ENCODE results near the gene CFAP61.
"Not testable (repeated sequence)": the region's sequence is repeated elsewhere in the genome, so short reads cannot be mapped to it uniquely, and the experiment has no call there.

The CFAP61 gene

DNA sequence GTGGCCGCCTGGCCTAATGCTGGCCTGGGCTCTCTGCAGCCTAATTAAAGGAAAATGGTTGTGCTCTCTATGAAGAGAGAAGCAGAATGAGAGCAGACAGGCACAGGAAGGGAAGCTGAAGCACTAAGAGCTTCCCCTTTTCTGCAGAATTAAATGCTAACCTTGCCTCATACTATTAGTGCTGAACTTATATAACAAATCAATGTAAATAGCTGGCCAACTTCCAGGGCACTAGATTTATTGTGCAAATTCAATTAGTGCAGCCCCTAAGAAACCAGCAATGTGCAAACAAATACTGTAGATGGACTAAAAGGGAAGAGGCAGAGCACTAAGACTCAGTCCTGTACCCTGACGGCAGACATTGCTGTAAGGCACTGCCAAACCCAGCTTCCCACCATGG, 279.5 kb downstream of the CFAP61 start:
- DNase-seq: no peak

DNA sequence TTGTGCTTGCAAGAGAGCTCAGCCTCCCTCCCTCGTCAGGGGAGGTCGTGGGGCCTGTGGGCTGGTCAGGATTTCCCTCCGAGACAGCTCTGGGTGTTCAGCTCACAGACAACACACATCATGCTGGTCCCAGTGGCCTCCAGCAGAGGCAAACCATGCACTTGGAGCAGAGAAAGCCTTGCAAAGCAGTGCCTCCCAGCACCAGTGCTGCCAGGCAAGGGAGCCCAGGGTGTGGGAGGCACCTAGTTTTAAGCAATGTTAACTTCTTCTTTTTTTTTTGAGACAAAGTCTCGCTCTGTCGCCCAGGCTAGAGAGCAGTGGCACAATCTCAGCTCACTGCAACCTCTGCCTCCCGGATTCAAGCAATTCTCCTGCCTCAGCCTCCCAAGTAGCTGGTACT, 281.5 kb downstream of the CFAP61 start:
- no peak for DNase-seq

DNA sequence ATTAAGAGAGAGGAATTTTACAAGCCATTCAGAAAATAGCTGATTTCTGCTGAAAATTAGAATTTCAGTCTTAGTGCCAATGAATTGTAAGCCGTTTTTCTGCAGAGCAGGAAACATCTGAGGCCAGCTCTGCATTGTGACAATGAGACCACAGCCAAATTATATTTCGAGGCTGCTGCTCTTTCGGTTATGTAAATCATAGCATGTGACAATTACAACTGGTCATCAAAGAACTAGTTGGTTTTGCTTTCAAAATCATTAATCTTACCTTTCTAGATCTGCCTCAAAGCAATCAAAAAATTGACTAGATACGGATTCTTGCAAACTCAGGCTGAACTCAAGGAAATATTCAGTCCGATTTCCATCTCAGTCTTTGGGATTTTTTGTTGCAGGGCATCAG, 282.2 kb downstream of the CFAP61 start:
- DNase-seq: no peak

DNA sequence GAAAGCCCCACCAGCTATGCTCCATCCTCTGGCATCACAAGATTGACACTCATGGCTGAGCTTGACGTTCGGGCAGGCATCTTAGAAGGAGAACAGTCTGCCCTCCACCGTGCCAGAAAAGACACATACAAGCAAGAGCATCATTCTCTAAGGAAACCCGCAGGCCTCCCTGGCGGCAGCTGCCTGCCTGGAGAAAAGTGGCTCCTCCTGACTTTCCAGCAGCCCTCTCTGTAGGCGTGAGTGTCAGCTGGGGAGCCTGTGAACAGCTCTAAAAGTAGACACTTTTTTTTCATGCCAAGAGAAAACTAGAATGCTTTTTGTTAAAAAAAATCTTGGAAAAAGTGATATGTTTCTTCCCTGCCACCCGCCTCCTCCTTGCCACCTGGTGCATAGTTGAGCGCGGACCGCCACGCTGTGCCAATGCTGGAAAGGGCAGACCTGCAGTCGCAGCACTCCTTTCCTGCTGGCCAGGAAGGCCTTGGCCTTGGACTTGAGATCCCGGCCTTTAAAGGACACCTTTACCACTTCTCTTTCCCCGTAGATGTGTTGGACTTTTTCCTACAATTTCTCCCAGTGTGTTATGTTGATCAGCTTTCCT, 285.9 kb downstream of the CFAP61 start:
- no peak for DNase-seq

DNA sequence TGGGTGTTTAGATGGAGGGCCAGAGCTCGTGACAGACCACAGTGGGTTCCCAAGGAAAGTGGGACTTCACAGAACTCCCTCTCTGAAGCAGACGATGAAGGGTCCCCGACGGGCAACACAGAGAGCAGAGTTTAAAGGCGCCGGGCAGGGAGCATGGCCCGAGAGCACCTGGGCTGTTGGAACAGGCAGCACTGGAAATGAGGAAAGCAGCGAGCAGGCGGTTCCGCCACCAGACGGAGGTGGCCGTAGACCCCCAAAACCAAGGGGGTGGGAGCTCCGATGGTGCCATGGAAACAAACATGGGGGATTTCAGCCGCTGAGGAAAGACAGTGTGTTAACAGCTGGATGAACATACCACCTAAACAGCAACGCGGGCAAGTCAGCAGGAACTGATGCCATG, 288.1 kb downstream of the CFAP61 start:
- no peak for DNase-seq

DNA sequence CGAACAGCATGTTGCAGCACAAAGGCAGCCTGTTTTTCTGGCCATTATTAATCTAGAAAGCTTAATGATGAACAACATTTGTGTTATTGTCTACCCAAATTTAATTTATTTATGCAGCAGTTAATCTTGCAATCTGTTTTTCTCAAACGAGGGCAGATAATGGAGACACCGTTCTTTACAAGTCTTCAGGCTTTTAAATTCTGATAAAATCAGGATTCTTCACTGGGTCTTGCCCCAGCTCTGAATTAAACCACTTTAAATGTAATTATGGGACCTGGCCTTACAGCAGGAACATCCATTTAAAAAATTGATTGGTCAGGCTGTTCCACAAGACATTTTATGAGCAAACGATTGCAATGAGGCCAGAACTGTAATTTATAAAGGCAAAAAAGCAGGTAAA, 289.0 kb downstream of the CFAP61 start:
- DNase-seq: no peak

DNA sequence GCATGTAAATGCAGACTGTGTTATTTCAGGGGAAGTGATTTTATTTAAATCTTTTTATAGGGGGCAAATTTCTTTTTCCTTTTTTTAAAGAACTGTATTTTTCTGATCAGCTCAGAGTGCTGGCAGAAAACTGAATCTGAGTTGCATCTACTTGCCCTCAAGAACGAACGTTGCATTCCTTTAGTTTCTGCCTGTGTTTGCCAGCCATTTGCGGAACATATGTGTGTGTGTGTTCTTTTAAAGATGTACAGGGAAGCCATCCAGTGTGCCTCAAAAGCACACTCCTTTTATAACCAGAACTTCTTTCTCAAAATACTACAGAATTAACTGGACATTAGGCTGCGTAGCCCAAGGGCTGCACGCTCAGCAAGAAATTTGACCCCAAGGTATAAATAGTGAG, 289.7 kb downstream of the CFAP61 start:
- no peak for DNase-seq

DNA sequence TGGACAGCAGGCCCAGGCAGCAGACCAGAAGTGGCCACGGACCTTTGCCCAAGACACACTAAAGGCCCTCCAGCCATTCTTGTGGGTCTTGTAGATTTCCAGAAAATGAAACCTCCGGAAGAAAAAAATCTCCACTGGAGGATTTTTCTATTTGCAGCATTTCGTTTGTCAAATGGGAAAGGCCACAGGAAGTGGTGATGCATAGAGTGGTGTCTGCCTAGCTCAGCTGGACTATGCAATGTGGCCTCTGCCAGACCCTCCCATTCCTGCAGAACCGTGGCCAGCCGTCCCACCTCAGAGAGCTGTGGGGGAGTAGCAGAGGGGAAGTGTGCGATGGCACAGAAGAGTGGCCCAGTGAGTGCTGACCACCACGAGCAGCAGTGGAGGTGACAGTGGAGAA, 291.6 kb downstream of the CFAP61 start:
- no peak for DNase-seq

DNA sequence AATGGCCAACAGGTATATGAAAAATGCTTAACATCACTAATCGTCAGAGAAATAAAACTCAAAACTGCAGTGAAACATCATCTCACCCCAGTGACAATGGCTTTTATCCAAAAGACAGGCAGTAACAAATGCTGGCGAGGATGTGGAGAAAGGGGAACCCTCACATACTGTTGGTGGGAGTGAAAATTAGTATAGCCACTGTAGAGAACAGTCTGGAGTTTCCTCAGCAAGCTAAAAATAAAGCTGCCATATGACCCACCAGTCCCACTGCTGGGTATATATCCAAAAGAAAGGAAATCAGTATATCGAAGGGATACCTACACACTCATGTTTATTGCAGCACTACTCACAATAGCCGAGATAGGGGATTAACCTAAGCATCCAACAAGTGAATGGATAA, 292.1 kb downstream of the CFAP61 start:
- no peak for DNase-seq

DNA sequence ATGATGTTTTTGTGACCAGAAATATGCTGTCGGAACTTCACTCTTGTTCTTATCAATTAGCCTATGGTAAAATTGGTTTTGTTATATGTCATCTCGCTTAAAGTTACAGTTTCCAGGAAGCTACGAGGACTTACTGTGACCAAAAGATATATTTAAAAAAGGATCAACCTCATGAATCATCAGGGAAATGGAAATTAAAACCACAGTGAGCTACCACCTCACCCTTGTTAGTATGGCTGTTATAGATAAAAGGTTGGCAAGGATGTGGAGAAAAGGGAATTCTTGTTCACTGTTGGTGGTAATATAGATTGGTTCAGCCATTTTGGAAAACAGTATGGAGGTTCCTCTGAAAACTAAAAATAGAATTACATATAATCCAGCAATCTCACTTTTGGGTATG, 301.2 kb downstream of the CFAP61 start:
- DNase-seq: no peak

DNA sequence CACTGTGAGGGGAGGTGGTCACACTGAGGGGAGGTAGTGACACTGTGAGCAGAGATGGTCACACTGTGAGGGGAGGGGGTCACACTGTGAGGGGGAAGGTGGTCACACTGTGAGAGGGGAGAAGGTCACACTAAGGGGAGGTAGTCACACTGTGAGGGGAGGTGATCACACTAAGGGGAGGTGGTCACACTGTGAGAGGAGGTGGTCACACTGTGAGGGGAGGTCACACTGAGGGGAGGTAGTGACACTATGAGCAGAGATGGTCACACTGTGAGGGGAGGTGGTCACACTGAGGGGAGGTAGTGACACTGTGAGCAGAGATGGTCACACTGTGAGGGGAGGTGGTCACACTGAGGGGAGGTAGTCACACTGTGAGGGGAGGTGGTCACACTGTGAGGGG, 303.2 kb downstream of the CFAP61 start:
- DNase-seq: not testable (repeated sequence)

DNA sequence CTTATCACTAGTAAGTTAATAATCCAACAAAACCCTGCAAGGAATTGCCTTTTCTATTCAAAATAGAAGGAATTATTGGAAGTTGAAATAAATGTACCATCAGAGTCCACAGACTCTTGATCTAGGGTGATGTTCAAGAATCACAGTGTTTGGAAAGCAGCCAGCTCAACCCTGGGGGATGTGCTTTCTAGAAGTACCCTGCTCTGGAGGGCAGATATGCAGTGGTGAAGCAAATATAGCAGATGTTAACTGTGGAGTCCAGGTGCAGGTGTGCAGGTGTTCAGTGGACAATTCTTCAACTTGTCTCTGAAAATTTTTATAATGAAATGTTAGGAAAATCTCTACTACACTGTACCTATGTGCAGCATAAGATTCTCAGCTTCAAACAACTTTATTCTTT, 306.5 kb downstream of the CFAP61 start:
- no peak for DNase-seq

DNA sequence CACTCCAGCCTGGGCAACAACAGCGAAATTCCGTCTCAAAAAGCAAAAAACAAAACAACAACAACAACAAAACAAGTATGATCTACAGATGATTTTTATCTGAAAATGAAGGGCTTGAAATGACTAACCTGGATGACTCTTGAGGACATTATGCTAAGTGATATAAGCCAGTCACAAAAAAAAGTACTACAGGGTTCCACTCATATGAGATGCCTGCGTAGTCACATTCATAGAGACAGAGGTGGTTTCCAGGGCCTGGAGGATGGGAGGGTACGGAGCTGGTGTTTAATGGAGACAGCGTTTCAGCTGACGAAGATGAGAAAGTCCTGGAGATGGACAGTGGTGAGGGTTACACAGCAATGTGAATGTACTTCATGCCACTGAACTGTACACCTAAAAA, 307.3 kb downstream of the CFAP61 start:
- no peak for DNase-seq

DNA sequence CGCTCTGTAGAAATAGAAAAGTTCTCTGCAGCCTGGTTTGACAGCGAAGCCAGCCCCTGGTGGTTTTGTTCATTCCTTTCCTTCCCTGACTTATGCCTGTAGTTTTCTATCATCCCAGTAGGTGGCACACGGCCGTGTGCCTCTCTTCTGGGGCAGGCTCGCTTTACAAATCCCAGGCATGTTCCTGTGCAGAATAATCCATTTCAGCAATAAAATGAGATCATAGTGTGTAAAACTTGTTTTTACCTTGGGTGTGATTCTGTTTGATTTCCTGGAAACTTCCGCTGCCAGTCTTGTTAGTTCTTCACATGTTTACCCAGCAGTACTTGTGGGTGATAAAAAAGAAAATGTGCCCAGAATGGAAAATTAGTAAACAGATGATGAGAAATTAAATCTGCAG, 308.1 kb downstream of the CFAP61 start:
- DNase-seq: no peak

DNA sequence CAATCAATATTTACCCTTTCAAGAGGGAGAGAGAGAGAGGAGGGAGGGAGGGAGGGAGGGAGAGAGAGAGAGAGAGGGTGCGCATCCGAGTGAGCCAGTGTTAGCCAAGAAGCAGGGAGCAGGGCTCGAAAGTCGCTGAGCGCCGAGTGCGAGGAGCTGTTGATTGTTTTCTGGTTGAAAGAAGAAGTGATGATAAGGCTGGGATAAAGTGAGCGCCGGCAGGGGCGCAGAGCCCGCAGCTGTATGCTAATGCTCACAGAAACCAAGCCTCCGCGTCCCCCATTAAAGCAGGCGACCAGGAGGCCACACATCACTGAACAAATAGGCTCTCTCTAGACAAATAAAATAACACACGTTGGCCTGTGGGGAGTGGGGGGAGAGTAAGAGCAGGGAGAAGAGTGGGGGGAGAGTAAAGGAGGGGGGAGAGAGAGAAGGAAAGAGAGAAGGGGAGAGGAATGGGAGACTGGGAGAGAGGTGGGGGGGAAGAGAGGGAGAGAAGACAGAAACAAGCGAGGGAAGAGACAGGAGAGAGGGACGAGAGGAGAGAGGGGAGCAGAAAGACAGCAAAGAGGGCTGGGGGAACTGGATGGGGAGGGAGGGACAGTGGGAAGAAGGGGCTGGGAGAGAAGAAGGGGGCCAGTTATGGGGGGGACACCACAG, 310.6 kb downstream of the CFAP61 start:
- DNase-seq: no peak

DNA sequence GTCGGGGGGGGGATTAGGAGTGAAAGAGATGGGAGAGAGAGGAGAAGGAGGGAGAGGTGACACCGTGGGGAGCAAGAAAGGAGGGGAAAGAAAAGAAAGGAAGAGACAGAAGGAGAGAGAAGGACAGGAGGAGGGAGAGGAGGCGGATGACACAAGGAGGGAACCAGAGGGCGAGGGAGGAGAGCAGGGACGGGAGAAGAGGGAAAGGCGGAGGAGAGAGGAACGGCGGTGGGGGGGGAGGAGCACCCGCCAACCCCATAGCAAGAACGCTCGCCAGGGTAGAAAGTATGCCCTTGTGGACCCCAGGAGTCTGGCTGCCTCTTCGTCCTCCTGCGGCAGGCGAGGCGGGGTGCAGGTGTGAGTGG, 311.1 kb downstream of the CFAP61 start:
- no peak for DNase-seq

DNA sequence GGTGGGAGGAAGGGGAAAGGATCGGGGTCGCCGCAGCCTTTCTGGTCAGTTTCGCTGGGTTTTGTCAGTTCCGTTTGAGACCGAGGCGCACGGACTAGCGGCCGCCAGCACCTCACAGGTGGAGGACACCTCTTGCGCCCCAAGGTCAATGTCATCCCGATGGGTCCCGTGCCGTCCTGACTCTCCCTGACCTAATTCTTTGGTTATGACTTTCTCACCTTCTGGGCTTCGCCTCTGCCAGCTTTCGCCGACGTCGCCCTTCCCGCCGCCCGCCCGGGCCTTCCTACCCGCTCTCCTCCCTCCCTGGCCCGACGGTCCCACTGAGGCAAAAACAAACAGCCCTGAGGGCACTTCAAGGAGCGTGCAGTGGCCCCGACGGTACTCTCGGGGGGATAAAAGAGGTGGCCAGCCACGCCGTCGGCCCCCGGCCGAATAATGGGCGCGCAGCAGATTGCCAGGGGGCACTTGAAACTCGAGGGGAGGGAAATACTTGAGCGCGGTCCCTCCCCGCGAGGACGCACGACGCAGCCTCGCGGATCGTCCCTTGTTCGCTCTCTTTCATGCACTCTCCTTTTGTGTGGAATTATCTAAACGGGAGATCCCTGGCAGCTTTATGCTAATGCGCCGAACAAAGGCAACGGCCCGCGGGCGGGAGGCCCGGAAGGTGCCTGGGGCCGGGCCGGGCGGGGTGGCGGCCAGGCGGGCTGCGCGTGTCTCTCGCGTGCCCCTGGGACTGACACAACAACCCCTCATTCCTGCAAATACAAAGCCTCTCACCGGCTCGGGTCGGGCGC, 311.7 kb downstream of the CFAP61 start:
- no peak for DNase-seq

DNA sequence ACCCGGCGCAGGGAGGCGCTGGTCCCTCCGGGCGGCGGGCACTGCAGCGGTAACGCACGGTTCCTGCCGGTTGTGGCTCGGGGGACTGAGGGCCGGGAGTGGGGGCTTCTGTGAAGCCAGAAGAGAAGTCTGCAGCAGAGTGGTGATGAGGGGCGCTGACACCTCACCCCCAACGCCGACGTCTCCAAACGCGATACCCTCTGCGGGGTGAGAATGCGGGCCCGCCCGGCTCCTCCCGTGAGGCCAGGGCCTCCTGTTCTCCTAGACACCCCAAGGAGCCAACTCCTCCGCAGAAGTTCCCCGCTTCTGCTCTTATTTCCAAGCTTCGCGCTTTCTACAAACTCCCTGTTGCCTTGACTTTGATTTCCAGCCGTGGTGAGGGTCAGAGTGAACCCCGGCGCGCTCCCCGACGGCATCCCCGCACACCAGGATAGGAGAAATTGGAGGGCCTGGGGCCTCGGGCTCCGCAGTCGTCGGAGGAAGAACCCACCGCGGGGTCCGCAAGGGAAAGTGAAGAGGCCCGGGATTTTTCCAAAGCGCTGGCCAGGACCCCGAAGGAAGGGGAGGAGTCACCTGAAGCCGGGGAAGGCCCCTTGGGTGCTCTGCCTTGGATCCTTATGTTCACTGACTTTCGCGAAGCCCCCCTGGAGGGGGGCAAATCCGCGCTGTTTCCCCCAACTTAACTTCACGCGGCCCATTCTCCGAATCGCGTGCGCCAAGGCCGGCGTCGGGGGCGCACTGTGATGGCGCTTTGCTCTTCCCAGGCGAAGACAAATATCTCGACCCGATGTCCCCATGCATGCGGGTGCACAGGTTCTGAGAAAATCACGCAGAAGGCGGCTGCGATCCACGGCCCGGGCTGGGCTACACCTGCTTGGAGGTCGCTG, 312.5 kb downstream of the CFAP61 start:
- DNase-seq: no peak

DNA sequence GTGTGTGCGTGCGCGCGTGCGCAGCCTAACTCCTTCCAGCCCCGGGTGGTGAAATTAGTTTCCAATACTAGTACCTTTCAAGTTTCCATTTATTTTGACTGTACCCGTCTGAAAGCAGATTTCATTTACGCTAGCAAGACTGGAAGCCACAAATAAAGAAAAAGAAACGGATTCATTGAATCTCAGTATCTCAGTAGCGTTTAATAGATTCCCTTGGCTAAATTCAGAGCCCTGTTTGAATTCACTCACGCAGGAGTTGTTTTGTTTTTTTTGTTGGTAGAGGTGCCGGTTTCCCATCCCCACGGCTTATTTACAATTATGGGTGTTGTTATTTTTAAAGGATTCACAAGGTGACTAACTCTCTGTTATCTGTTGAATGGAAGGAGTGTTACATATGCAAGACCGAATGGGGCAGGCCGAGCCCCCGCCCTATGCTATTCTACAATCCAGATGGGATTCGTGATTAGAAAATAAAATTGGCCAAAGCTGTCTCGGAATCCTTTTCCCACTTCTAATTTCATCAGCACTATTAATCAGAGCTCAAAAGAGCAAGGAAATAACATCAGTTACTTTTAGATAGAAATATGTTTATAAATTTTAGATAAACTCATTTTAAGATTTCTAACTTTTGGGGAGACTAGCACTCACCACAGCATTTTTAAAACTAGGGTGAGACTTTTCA, 313.3 kb downstream of the CFAP61 start:
- no peak for DNase-seq

DNA sequence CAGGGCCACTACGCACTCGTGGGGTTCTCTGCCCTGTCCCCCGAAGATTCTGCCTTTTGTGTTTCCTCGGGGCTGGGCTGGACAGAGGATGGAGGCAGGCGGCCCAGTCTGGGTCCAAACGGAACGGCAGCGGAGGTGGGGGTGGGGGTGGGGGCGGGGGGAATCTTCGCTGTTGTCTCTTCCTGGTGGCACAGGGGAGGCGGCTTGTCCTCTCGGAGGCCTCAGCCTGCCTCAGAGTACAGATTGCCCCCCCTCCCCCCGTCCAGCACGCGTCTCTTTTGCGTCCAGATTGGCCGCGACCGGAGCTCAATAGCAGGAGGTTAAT, 314.2 kb downstream of the CFAP61 start:
- DNase-seq: no peak

DNA sequence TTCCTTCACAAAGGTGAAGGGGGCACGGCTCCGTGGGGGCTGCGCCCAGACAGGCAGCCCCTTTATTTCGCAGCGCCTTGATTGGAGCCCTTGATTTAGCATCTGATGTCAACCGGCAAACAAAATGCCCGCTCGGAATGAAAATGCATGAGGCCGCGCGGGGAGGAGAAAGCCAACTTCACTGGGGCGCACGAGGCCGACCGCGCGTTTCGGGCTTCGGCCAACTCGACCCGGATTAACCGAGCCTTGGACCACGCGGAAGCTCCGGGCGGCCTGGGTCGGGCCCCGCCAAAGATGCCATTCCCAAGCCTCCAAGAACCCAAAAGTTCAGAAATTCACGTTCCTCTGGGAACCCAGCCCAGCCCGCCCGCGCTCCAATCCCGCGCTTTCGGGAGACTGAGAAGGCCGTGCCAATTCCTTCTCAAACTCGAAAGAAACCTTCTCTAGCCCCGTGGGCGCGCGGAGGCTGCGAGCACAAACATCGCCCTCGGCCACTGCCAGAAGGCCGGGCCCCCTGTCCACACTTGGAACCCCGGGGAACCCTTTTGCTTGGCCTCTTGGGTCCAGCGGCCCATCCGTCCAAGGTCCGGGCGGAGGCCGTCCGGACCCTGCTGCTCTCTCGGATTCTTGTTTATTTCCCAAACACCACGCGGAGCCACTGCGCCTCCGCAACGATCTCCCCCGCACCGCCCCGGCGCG, 314.7 kb downstream of the CFAP61 start:
- no peak for DNase-seq
